ENCODE data around the gene OR4P4. TPM values are rescaled to one million over a fixed set of nuclear protein-coding genes. Genes with fewer than 3 reads are reported as not detected.

The OR4P4 gene
- total and polyA plus RNA-seq, 12 donors = not detected

- no peak for TF ChIP-seq CTCF (IDR thresholded peaks at IDR 0.05)
- no peak for DNase-seq
- Histone ChIP-seq H3K4me3 (no peak within 1 kb of the TSS), H3K9me3 (peaks cover 0 to 22% (median 0%) of the 10 kb centered on the region in 11 donors), H3K27me3 (no peaks in the 10 kb centered on the region), H3K36me3 (no peaks in the 10 kb centered on the region), H3K27ac (no peak within 1 kb of the TSS), H3K4me1 (no peaks in the 10 kb centered on the region)
- intact Hi-C loops (cut with DNase I) = loop anchor here in 1 of 10 donors (10.0 kb wide), 1 partner anchor 57 kb away; the partner anchor contains the start of gene OR4C11
- ATAC-seq = no peak
- WGBS, 2 donors = 61 to 65% methylated on average over 1 of the region's 1 CpG
Observed at GRCh38 chr11:55661901-55662300, 27.0 kb downstream of the OR4P4 start, which contains the start of gene OR4C6. Gene OR4C6 (plus strand): TSS chr11:55662201. CDS start chr11:55665167, 2,966 bp downstream.

GRCh38 chr11:55669376-55669775 is 34.5 kb downstream of the OR4P4 start:
- intact Hi-C loops (cut with DNase I) = loop anchor here in 1 of 10 donors (10.0 kb wide), 1 partner anchor 65 kb away; the partner anchor contains the start of gene OR4C11
- no peak for TF ChIP-seq CTCF (IDR thresholded peaks at IDR 0.05)
- H3K27me3 ChIP-seq = no peaks in the 10 kb centered on the region
- H3K36me3 ChIP-seq = no peaks in the 10 kb centered on the region
- H3K9me3 ChIP-seq = peaks cover 0 to 18% (median 0%) of the 10 kb centered on the region in 11 donors
- H3K27ac ChIP-seq = no peak overlapping the region
- no peak overlapping the region for H3K4me3 ChIP-seq
- no peak for ATAC-seq
- H3K4me1 ChIP-seq = no peaks in the 10 kb centered on the region
- no peak for DNase-seq
- whole genome bisulfite sequencing, 2 donors = 36 to 39% methylated on average over 2 of the region's 2 CpGs

- H3K9me3 ChIP-seq = no peaks in the 10 kb centered on the region
- no peaks in the 10 kb centered on the region for H3K36me3 ChIP-seq
- no peaks in the 10 kb centered on the region for H3K27me3 ChIP-seq
- DNase-seq (no peak), ATAC-seq (no peak)
- H3K4me3 ChIP-seq = no peak overlapping the region
- TF ChIP-seq CTCF (IDR thresholded peaks at IDR 0.05) = no peak
- no peaks in the 10 kb centered on the region for H3K4me1 ChIP-seq
- no peak overlapping the region for H3K27ac ChIP-seq
- intact Hi-C loops (cut with DNase I) = loop anchor here in 1 of 10 donors (10.0 kb wide), 1 partner anchor 61 kb away; no protein-coding TSS in a partner anchor
- 47 to 49% methylated on average over 5 of the region's 5 CpGs for WGBS, 2 donors
Observed at GRCh38 chr11:55673860-55674259, 38.9 kb downstream of the OR4P4 start.

Other genes with a start within 250 kb of the OR4P4 start
- not detected for gene OR4C15, start 80.6 kb upstream of the OR4P4 start, total RNA-seq
- not detected for gene OR4C15, start 80.6 kb upstream of the OR4P4 start, polyA plus RNA-seq
- gene OR4C16, start 63.0 kb upstream of the OR4P4 start, total RNA-seq = not detected
- gene OR4C16, start 63.0 kb upstream of the OR4P4 start, polyA plus RNA-seq = not detected
- not detected for gene OR4C11, start 27.5 kb upstream of the OR4P4 start, total RNA-seq
- not detected for gene OR4C11, start 27.5 kb upstream of the OR4P4 start, polyA plus RNA-seq
- gene OR4S2, start 13.2 kb downstream of the OR4P4 start, total RNA-seq = not detected
- gene OR4S2, start 13.2 kb downstream of the OR4P4 start, polyA plus RNA-seq = not detected
- gene OR4C6, start 27.1 kb downstream of the OR4P4 start, total RNA-seq = not detected
- not detected for gene OR4C6, start 27.1 kb downstream of the OR4P4 start, polyA plus RNA-seq
- not detected for gene OR5D13, start 138.3 kb downstream of the OR4P4 start, total RNA-seq
- not detected for gene OR5D13, start 138.3 kb downstream of the OR4P4 start, polyA plus RNA-seq
- gene OR5D14, start 160.4 kb downstream of the OR4P4 start, total RNA-seq = not detected
- gene OR5D14, start 160.4 kb downstream of the OR4P4 start, polyA plus RNA-seq = not detected
- gene OR5L1, start 176.3 kb downstream of the OR4P4 start, total RNA-seq = not detected
- gene OR5L1, start 176.3 kb downstream of the OR4P4 start, polyA plus RNA-seq = not detected
- not detected for gene OR5D18, start 184.5 kb downstream of the OR4P4 start, total RNA-seq
- not detected for gene OR5D18, start 184.5 kb downstream of the OR4P4 start, polyA plus RNA-seq
- gene OR5L2, start 192.1 kb downstream of the OR4P4 start, total RNA-seq = not detected
- not detected for gene OR5L2, start 192.1 kb downstream of the OR4P4 start, polyA plus RNA-seq
- gene OR5D16, start 203.6 kb downstream of the OR4P4 start, total RNA-seq = not detected
- gene OR5D16, start 203.6 kb downstream of the OR4P4 start, polyA plus RNA-seq = not detected
- gene TRIM51, start 248.2 kb downstream of the OR4P4 start, total RNA-seq = not detected
- gene TRIM51, start 248.2 kb downstream of the OR4P4 start, polyA plus RNA-seq = not detected

Data from heart right ventricle (tissue), 16 donors.